ENCODE measurements around the gene GIN1. TPM values are rescaled to one million over a fixed set of nuclear protein-coding genes. Genes with fewer than 3 reads are reported as not detected.

The GIN1 gene
- total RNA-seq, 1 experiment from 2014 or later, result 6.6 TPM

DNA sequence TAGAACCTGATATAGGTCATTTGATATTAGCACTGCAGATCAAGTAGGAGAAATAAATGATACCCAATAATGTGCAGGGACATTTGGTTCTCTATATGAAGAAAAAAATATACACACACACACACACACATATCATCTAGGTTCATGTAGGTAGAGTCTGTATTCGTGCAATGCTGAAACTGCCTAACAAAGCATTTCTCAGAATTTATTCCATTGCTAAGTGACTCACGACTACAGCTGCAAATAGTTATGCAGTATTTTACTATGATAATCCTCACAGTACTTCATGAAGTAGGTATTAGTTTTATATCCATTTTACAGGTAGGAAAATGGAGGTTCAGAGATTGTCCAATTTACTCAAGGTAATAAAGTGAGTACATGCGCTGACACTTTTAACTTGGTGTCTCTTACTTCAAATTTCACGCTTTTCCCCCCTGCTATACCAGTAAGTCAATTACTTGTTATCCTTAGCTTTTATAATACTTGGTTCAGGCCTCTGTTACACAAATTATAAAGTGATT, 2.4 kb downstream of the GIN1 start:
- no peaks in the 10 kb centered on the region for H3K79me2 ChIP-seq (ENCODE audit: insufficient read depth, low read length)
- no peak overlapping the region for H3K9ac ChIP-seq (ENCODE audit: extremely low read depth, insufficient read length, low read length)

More for the DNA sequence above, 2.4 kb downstream of the GIN1 start:
- Histone ChIP-seq H2BK15ac (ENCODE audit: low read depth, low read length) (no peak overlapping the region), H3K9me3 (ENCODE audit: control insufficient read depth, low read depth, low read length) (no peaks in the 10 kb centered on the region), H2BK20ac (ENCODE audit: low read depth, low read length, poor library complexity, severe bottlenecking) (no peak overlapping the region), H3K4me1 (ENCODE audit: insufficient read depth, low read length) (no peaks in the 10 kb centered on the region), H2BK120ac (ENCODE audit: low read depth, low read length, poor library complexity, severe bottlenecking) (no peak overlapping the region), H4K20me1 (ENCODE audit: control insufficient read depth, insufficient read depth, insufficient read length) (no peaks in the 10 kb centered on the region), H2AFZ (ENCODE audit: low read length) (no peak overlapping the region), H3K23ac (ENCODE audit: insufficient read length, low read depth, low read length) (no peak overlapping the region), H4K91ac (ENCODE audit: insufficient read length, low read depth, low read length) (no peak overlapping the region), H3K79me1 (ENCODE audit: insufficient read depth, low read depth, low read length, poor library complexity, severe bottlenecking) (no peaks in the 10 kb centered on the region), H3K27me3 (ENCODE audit: insufficient read depth, low read length) (no peaks in the 10 kb centered on the region), H4K8ac (replicated peaks; ENCODE audit: insufficient read length, low read depth, low read length) (no peak overlapping the region), H3K18ac (ENCODE audit: insufficient read length, low read depth, low read length) (no peak overlapping the region), H3K14ac (ENCODE audit: insufficient read depth, low read length) (no peak overlapping the region), H2BK5ac (ENCODE audit: insufficient read length, low read length) (no peak overlapping the region), H3K4ac (ENCODE audit: low read depth, low read length) (no peak overlapping the region), H2AK5ac (ENCODE audit: insufficient read length, low read length) (no peak overlapping the region), H3K4me2 (ENCODE audit: insufficient read depth, insufficient read length, low read length) (no peak overlapping the region), H4K5ac (ENCODE audit: insufficient read length, low read depth, low read length) (no peak overlapping the region), H3K56ac (ENCODE audit: insufficient read length, low read depth, low read length) (no peak overlapping the region), H3K23me2 (ENCODE audit: insufficient read length, low read depth, low read length, poor library complexity, severe bottlenecking) (peaks cover 4% of the 10 kb centered on the region), H2BK12ac (ENCODE audit: insufficient read length, low read depth, low read length) (no peak overlapping the region), H3T11ph (ENCODE audit: low read length) (no peak overlapping the region), H3K27ac (ENCODE audit: insufficient read length, low read depth, low read length) (no peak overlapping the region)
- TF ChIP-seq, protein P1, sequence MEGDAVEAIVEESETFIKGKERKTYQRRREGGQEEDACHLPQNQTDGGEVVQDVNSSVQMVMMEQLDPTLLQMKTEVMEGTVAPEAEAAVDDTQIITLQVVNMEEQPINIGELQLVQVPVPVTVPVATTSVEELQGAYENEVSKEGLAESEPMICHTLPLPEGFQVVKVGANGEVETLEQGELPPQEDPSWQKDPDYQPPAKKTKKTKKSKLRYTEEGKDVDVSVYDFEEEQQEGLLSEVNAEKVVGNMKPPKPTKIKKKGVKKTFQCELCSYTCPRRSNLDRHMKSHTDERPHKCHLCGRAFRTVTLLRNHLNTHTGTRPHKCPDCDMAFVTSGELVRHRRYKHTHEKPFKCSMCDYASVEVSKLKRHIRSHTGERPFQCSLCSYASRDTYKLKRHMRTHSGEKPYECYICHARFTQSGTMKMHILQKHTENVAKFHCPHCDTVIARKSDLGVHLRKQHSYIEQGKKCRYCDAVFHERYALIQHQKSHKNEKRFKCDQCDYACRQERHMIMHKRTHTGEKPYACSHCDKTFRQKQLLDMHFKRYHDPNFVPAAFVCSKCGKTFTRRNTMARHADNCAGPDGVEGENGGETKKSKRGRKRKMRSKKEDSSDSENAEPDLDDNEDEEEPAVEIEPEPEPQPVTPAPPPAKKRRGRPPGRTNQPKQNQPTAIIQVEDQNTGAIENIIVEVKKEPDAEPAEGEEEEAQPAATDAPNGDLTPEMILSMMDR (conservative IDR thresholded peaks at IDR 0.05), result no peak
- Mint-ChIP-seq H3K4me1 (peaks cover 15 to 17% of the 10 kb centered on the region in 2 experiments), H3K27me3 (ENCODE audit: low read depth) (no peaks in the 10 kb centered on the region), H3K27ac (no peak overlapping the region), H3K4me3 (no peak overlapping the region), H3K36me3 (ENCODE audit: insufficient read depth in 1 of 3, low read depth in 3 of 3) (no peaks in the 10 kb centered on the region), H3K9me3 (no peaks in the 10 kb centered on the region)
- no peak for DNase-seq
- no CpG with 5 or more reads among the region's 4 CpGs for WGBS (ENCODE audit: extremely low coverage, insufficient read length, low lambda C conversion rate)
